IPS-15b (cell line): ENCODE results near the gene PAX2.

Experiments
- H3K27me3 ChIP-seq: one replicate; pipeline ENCODE4 v1.6.1; 2013; ENCODE audit warnings: low read length; ENCODE audit not compliant: control insufficient read depth, insufficient read depth
- H3K36me3 ChIP-seq: one replicate; pipeline ENCODE4 v1.6.1; 2013; ENCODE audit warnings: low read length; ENCODE audit not compliant: control insufficient read depth, insufficient read depth
- H3K4me1 ChIP-seq: one replicate; pipeline ENCODE4 v1.6.1; 2013; ENCODE audit warnings: mild to moderate bottlenecking, low read length; ENCODE audit not compliant: control insufficient read depth, insufficient read depth
- H3K4me3 ChIP-seq: one replicate; pipeline ENCODE4 v1.5.1; 2013; ENCODE audit warnings: low read depth, low read length
- H3K9ac ChIP-seq: one replicate; pipeline ENCODE4 v1.6.1; 2013; ENCODE audit warnings: low read depth, mild to moderate bottlenecking, low read length
- H3K9me3 ChIP-seq: one replicate; pipeline ENCODE4 v1.6.1; 2013; ENCODE audit warnings: mild to moderate bottlenecking, low read length; ENCODE audit not compliant: control insufficient read depth, insufficient read depth

Gene PAX2

DNA sequence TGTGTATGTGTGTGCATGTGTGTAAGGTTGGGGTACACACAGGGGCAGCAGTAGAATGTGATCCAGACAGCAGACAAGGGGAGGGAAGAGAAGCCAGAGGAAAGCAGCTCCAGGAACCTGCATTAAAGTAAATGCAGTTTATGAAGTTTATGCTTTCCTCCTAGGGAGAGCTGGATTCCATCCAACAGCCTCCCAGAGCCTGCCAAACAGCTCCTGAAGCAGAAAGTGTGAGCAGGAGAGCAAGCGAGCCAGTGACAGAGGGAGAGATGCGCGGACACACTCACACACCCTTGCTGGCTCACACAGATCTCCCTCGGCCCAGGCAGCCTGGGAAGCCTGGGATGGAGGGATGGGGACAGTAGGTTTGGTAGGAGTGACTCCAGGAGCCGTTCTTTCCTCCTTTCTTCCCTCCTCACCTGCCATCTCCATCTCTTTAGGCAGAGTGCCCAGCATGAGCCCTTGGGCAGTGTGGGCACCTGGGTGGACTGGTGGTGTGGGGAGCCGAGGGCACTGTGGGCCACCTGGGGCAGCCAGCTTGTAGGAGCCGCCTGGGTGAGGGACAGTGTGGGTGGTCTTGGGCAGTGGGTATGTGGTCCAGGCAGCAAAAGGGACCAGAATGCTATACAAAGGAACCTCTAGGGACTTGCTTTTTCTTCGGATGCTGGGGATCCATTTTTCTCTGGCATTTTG, 46.1 kb downstream of the PAX2 start:
- Histone ChIP-seq H3K9ac (no peak overlapping the region), H3K36me3 (no peaks in the 10 kb centered on the region), H3K4me1 (peaks cover 20% of the 10 kb centered on the region), H3K9me3 (no peaks in the 10 kb centered on the region), H3K27me3 (peaks cover 8% of the 10 kb centered on the region), H3K4me3 (no peak overlapping the region)

DNA sequence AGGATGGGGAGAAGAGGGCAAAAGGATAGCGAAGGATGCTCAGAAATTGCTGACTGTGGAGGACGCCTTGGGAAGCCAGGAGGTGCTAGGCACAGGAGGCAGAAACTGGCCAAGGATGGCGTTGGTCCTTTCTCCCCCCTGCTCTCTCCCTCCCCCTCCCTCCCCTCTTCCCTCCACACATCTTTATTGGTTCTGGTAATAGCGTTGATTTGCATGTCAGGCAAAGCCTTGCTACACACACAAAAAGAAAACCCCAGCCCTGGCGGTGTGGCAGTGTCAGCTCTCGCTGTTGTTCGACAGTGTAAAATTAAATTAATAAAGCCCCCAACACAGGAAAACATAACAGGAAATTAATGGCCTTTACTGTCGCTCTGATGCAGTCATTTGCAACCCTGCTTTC, 47.2 kb downstream of the PAX2 start:
- peaks cover 8% of the 10 kb centered on the region for H3K27me3 ChIP-seq
- H3K4me3 ChIP-seq, result no peak overlapping the region
- peaks cover 20% of the 10 kb centered on the region for H3K4me1 ChIP-seq
- H3K36me3 ChIP-seq, result no peaks in the 10 kb centered on the region
- no peak overlapping the region for H3K9ac ChIP-seq
- H3K9me3 ChIP-seq, result no peaks in the 10 kb centered on the region

DNA sequence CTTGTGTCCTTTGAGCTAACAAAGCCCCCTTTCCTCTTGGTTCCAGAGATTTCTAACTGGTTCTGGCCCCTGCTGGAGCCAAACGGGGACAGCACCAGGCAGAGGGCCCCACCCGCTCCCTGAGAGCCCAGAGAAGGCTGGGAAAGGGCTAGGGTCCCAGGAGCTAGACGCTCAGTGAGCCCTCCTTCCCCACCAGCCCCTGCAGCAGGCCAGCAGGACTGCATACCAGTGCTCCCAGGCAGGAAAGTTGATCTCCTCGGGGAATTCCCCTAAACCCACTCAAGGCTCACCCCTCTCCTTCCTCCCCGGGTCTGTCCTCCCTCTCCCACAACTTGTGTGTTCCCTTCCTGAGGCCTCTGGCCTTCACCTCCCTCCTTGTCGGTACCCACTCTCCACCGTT, 47.7 kb downstream of the PAX2 start:
- no peaks in the 10 kb centered on the region for H3K36me3 ChIP-seq

DNA sequence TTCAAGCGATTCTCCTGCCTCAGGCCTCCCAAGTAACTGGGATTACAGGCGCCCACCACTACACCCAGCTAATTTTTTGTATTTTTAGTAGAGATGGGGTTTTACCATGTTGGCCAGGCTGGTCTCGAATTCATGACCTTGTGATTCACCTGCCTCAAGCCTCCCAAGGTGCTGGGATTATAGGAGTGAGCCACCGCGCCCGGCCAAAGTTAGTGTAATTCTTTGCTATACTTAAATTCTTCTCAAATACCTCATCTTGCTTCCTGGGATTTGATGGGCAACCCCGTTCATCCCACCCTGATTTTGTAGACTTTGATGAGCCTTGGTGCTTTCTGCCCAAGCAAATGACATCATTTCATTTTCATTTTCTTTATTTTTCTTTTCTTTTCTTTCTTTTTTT, 54.5 kb downstream of the PAX2 start:
- H3K27me3 ChIP-seq, result peaks cover 36% of the 10 kb centered on the region
- H3K4me1 ChIP-seq, result peaks cover 10% of the 10 kb centered on the region
- no peaks in the 10 kb centered on the region for H3K9me3 ChIP-seq
- no peak overlapping the region for H3K4me3 ChIP-seq
- no peak overlapping the region for H3K9ac ChIP-seq
- no peaks in the 10 kb centered on the region for H3K36me3 ChIP-seq

More for the DNA sequence above, 47.7 kb downstream of the PAX2 start:
- H3K4me1 ChIP-seq, result peaks cover 15% of the 10 kb centered on the region
- no peaks in the 10 kb centered on the region for H3K9me3 ChIP-seq
- no peak overlapping the region for H3K9ac ChIP-seq
- H3K27me3 ChIP-seq, result peaks cover 8% of the 10 kb centered on the region
- no peak overlapping the region for H3K4me3 ChIP-seq

DNA sequence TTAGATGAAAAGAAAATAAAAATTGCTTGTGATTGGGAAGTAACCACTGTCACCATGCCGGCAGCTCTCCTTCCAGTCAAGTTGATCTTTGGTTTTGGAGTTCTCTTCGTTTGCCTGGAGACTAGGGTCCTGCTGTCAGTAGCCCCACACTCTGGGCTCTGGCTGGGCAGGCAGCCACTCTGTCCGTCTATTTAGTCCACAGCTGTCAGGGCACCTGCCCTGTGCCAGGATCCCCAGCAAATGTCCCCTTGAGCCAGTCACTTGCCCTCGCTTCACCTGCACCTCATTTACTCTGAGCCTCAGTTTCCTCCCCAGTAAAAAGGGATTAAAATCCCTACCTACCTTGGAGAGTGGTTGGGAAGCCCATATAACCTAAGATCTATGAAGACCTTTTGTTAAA, 55.5 kb downstream of the PAX2 start:
- H3K36me3 ChIP-seq, result no peaks in the 10 kb centered on the region
- H3K9ac ChIP-seq, result no peak overlapping the region
- H3K27me3 ChIP-seq, result peaks cover 41% of the 10 kb centered on the region
- H3K9me3 ChIP-seq, result no peaks in the 10 kb centered on the region
- peaks cover 10% of the 10 kb centered on the region for H3K4me1 ChIP-seq
- H3K4me3 ChIP-seq, result no peak overlapping the region

GRCh38 chr10:100802196-100802595, 56.8 kb downstream of the PAX2 start:
- H3K9me3 ChIP-seq, result no peaks in the 10 kb centered on the region
- peaks cover 44% of the 10 kb centered on the region for H3K27me3 ChIP-seq

GRCh38 chr10:100802607-100803006, 57.2 kb downstream of the PAX2 start:
- Histone ChIP-seq H3K27me3 (peaks cover 44% of the 10 kb centered on the region), H3K4me1 (peaks cover 10% of the 10 kb centered on the region), H3K4me3 (no peak overlapping the region), H3K9me3 (no peaks in the 10 kb centered on the region), H3K36me3 (no peaks in the 10 kb centered on the region), H3K9ac (no peak overlapping the region)

More at GRCh38 chr10:100802196-100802595, 56.8 kb downstream of the PAX2 start:
- H3K4me1 ChIP-seq, result peaks cover 10% of the 10 kb centered on the region
- no peak overlapping the region for H3K4me3 ChIP-seq
- H3K36me3 ChIP-seq, result no peaks in the 10 kb centered on the region
- no peak overlapping the region for H3K9ac ChIP-seq

GRCh38 chr10:100803492-100803891, 58.1 kb downstream of the PAX2 start:
- peaks cover 44% of the 10 kb centered on the region for H3K27me3 ChIP-seq
- no peak overlapping the region for H3K9ac ChIP-seq
- peaks cover 10% of the 10 kb centered on the region for H3K4me1 ChIP-seq
- peak overlapping the region; percentile 11 for H3K4me3 ChIP-seq
- no peaks in the 10 kb centered on the region for H3K36me3 ChIP-seq
- H3K9me3 ChIP-seq, result no peaks in the 10 kb centered on the region

DNA sequence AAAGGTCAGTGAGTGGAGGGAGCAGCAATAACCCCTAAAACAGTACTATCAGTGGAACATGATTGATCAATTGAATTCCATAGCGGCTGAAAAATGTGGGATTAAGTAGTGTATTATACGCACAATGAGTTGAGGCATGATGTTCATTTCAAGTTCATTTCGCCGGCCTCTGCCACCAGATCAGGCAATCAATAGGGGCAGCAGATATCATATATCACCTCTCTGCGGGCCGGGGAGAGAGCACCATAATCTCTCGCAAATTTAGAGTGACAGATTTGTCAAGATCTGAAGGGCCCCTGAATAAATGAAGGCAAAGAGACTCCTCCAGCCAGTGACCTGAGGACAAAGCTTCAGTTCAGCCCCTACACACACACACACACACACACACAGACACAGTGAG, 58.5 kb downstream of the PAX2 start:
- no peak overlapping the region for H3K9ac ChIP-seq
- H3K27me3 ChIP-seq, result peaks cover 44% of the 10 kb centered on the region
- H3K4me1 ChIP-seq, result peaks cover 10% of the 10 kb centered on the region
- H3K4me3 ChIP-seq, result no peak overlapping the region
- H3K9me3 ChIP-seq, result no peaks in the 10 kb centered on the region
- no peaks in the 10 kb centered on the region for H3K36me3 ChIP-seq

- Histone ChIP-seq H3K4me1 (peaks cover 10% of the 10 kb centered on the region), H3K27me3 (peaks cover 45% of the 10 kb centered on the region), H3K36me3 (no peaks in the 10 kb centered on the region), H3K9ac (no peak overlapping the region), H3K9me3 (no peaks in the 10 kb centered on the region), H3K4me3 (no peak overlapping the region)
Measured at GRCh38 chr10:100805543-100806355, 60.4 kb downstream of the PAX2 start.

- Histone ChIP-seq H3K36me3 (no peaks in the 10 kb centered on the region), H3K27me3 (peaks cover 45% of the 10 kb centered on the region), H3K9me3 (no peaks in the 10 kb centered on the region)
Measured at GRCh38 chr10:100806356-100806645, 60.9 kb downstream of the PAX2 start.

More at GRCh38 chr10:100806356-100806645, 60.9 kb downstream of the PAX2 start:
- H3K9ac ChIP-seq, result no peak overlapping the region
- peaks cover 10% of the 10 kb centered on the region for H3K4me1 ChIP-seq
- H3K4me3 ChIP-seq, result no peak overlapping the region
